Activated CD8-positive, alpha-beta memory T cell treated with anti-CD3 and anti-CD28 coated beads, Interleukin-2, amount 50 U/mL, for 24 hours (primary cell): Measurements from ENCODE around the gene NAE1.

Experiments used
- DNase-seq: peaks from one replicate; pipeline ENCODE4 v3.0.0-alpha.2; 2020; ENCODE audit errors: extremely low read depth

NAE1 gene

GRCh38 chr16:66850115-66850815 lies 19.5 kb upstream of the NAE1 start:
- DNase-seq: no peak

GRCh38 chr16:66849549-66849948 lies 18.8 kb upstream of the NAE1 start:
- no peak for DNase-seq

DNA sequence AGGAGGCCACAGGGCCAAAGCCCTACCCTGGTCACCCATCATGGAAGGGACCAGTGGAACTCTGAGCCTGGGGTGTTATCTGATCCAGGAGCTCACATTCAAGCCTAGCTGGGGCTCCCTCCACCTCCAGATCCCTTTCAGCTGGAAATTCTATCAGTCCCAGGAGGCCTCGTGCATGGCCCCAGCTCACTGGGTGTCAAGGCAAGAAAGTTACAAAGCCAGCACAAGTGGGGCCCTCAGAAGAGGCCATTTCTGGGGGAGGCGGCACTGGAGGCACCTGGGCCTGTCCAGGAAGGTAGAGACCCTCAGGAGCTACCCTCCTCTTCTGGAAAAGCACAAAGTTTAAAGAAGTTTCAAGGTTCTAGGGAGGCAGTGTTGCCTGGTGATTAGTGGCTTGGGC lies 18.2 kb upstream of the NAE1 start:
- no peak for DNase-seq

- no peak for DNase-seq
Observed at GRCh38 chr16:66848172-66848571, 17.4 kb upstream of the NAE1 start.

DNA sequence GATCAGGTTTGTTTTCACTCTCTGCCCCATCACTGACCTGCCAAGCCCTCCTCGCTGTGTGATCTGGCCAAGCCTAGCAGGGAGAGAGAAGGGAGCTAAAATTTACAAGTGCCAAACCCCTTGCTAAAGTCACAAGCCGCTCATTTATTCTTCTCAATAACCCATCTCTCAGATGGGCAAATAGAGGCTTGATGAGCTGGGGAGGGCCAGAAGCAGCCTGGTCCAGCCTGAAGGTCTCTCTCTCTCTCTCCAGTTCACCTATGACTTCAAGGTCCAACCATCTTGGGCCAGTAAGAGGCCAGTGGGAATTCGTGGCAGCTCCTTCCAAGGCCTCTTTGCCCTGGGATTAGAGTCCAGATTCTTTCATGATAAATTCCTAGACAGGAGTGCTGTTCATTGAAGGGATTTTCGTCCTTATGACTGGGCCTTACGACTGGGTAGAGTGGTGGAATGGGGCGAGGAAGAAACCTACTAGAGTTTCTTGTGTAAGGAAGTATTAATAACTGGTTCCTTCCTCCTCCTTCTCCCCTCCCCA lies 16.8 kb upstream of the NAE1 start:
- no peak for DNase-seq

DNA sequence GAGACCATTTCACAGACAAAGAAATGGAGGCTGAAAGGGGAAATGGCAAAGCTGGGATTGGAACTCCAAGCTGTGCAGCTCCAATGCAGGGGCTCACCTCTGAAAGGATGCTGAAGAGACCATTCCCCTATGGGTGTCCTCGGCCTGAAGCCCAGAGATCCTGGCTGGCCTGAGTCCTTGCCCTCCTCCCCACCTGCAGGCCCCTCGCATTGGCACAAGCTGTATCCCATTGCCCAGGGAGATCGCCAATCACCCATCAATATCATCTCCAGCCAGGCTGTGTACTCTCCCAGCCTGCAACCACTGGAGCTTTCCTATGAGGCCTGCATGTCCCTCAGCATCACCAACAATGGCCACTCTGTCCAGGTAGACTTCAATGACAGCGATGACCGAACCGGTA lies 16.1 kb upstream of the NAE1 start:
- DNase-seq: no peak

- DNase-seq: no peak
Observed at GRCh38 chr16:66846266-66846665, 15.5 kb upstream of the NAE1 start.

DNA sequence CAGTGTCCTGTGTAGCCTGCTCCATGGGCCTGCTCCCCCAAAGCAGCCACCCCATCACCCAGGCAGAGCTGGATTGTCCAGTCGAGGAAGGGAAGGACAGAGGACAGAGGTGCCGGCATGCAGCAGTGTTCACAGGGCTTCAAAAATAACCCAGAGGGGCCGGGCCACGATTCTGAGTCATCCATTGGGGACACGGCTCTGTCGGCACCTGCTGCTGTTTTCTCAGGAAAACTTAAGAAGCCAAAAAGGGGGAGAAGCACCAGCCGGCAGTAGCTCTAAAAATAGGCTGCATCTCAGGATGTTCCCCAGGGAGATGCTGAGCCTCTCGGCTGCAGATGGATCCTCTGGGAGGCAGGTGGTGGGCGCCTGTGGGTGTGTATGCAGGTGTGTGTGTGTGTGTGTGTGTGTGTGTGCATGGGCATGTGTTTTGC lies 15.0 kb upstream of the NAE1 start:
- no peak for DNase-seq

GRCh38 chr16:66845080-66845410 lies 14.3 kb upstream of the NAE1 start:
- no peak for DNase-seq

DNA sequence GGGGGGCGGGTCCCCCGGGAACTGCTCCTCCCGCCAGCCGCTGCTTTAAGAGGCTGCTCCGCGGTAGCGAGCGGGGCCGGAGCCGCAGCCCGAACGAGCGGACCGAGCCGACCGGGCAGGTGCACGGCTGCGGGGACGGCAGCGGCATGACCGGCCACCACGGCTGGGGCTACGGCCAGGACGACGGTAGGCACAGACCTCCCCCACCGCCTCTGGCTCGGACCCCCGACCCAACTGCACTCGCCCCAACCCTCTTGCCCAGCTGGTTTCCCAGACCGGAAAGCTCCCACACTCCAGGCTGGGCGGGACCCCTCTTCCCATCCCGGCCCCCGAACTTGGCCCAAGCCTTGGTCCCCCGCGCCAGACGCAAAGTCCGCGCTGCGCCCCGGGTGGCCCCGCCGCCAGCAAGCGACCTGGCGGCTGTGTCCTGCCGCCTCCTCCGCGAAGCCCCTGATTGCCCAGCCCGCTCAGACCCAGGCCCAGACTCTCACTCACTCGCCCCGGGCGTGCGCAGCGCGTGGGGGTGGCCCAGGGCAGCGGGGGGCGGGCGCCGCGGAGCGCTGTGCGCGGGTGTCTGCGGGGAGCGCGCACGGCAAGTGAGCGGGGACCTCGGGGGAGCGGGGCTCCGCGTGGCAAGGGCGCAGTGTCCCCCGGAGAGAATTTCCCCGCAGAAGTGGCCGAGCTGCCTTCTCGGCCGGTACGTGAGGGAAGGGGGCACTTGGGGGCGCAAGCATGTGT lies 13.7 kb upstream of the NAE1 start, which contains the start of gene CA7:
CA7 (plus strand) TSS at position 73 of the 738 bp plus-strand sequence; CDS start at position 147, 74 bp downstream.
- DNase-seq: no peak

- no peak for DNase-seq
Observed at GRCh38 chr16:66844009-66844341, 13.2 kb upstream of the NAE1 start.

DNA sequence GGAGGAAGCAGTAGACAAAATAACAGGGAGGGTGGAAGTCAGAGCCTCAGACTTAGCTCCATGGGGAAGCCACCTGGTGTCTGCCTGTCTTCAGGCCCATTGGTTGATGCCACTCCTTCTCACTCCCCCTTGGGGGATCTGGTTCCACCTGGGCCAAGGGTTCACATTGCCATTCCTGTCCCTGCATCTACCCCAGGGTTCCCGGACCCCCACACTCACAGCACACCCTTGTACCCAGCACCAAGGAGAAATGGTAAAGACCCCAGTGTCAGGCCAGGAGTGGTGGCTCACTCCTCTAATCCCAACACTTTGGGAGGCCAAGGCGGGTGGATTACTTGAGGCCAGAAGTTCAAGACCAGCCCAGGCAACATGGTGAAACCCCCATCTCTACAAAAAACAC lies 12.4 kb upstream of the NAE1 start:
- no peak for DNase-seq

- DNase-seq: no peak
Observed at GRCh38 chr16:66842765-66843164, 12.0 kb upstream of the NAE1 start.

DNA sequence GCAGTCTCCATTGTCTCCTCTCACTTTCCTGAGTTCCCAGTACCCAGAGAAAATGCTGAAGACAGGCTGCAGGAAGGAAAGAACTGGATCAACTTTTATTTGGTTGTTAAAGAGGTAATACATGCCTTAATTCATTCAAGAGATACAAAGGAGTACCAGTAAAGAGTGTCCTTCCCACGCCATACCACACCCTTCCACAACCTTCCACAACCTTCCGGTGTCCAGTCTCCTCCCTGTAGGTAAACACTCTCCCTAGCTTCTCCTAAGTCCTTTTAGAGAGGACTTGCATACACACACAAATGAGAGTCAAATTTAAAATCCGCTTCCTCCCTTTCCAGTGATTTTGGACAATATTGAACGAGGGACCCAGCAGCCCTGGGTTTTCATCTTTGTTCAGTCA lies 10.6 kb upstream of the NAE1 start:
- no peak for DNase-seq

DNA sequence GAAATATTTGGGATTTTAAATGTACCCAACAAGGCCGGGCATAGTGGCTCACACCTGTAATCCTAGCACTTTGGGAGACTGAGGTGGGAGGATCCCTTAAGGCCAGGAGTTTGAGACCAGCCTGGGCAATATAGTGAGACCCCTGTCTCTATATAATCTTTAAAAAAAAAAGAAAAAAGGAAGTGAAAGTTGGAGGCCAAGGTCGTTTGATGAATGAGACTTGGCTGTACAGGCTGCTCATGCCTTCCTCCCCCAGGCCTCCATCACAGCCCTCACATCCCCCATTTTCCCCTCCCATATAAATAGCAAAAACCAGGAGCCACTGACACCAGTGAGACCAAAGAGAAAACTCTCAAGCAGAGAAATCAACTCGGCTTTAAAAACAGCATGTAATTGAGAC lies 10.1 kb upstream of the NAE1 start:
- no peak for DNase-seq

DNA sequence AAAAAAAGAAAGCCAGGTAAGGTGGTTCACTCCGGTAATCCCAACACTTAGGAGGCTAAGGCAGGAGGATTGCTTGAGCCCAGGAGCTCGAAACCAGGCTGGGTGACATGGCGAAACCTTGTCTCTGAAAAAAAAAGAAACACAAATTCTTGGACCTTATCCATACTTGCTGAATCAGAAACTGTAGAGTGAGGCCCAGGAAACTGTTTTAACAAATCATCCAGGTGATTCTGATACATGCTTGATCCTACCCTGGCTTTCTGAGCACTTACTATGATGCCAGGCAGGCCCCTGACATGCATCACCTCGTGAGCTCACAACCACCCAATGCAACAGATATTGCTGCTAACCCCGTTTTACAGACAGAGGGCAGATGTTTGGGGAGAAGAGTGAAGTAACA lies 4.0 kb upstream of the NAE1 start:
- no peak for DNase-seq

DNA sequence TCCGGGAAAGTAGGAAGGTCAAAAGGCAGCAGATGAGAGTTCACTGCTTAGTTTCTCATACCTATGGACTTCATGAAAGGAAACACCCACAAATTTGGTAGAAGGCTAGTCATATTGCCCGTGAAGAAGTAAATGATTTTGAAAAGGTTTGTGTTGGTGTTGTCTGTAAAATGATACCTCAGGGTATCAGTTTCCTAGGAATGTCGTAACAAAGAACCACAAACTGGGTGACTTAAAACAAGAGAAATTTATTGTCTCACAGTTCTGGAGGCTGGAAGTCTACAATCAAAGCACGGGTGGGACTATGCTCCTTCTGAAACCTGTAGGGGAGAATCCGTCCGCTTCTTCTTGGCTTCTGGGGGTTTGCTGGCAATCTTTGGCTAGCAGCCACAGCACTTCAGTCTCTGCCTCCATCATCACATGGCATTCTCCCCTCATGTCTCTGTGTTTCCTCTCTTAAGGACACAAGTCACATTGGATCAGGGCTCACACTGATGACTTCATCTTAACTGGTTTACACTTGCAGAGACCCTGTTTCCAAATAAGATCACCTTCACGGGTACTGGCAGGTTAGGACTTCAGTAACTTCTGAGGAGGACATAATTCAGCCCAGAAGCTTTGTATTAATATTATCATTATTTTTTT lies 2.0 kb upstream of the NAE1 start:
- DNase-seq: no peak

DNA sequence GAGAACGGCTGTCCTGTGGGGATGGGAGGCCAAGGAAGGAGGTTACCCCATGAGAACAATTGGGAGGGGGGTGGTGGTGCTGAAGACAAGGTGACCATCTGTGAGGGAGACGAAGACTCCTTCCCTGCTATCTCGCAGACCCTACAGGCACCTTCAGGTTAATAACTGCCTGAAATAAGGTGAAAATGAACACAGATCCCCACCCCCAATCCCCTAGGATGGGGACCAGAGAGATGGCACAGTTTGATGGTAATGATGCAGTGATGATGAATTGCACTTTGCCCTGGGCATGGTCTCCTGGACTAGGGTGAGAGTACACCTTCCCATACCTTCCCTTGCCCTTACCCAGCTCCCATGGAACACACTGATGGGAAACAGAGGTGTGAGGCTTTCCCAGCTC lies 1.4 kb upstream of the NAE1 start:
- no peak for DNase-seq

- DNase-seq: no peak
Observed at GRCh38 chr16:66824006-66824405, 6.8 kb downstream of the NAE1 start.

GRCh38 chr16:66814734-66815133 lies 16.0 kb downstream of the NAE1 start:
- DNase-seq: no peak

DNA sequence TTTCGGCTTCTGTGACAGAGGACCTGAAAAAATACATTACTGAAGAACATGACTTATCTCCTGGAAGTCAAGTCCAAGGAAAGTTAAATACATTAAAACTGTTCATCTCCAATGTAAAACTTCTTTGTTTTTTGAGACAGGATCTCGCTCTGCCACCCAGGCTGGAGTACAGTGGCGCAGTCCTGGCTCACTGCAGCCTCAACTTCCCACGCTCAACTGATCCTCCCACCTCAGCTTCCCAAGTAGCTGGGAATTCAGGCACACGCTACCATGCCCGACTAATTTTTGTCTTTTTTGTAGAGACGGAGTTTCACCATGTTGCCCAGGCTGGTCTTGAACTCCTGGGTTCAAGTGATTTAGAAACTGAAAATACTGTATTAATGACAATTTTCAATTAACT lies 19.7 kb downstream of the NAE1 start:
- no peak for DNase-seq

GRCh38 chr16:66810391-66810790 lies 20.4 kb downstream of the NAE1 start:
- no peak for DNase-seq

GRCh38 chr16:66809765-66810164 lies 21.0 kb downstream of the NAE1 start:
- DNase-seq: no peak
